ENCODE measurements around the gene GNGT1. TPM values are rescaled to one million over a fixed set of nuclear protein-coding genes. Genes with fewer than 3 reads are reported as not detected.
"Not testable (repeated sequence)": the region's sequence is repeated elsewhere in the genome, so short reads cannot be mapped to it uniquely, and the experiment has no call there.

The GNGT1 gene
- total RNA-seq, 2 donors from 2014 or later, result 0.22 TPM; not detected in 1

- Mint-ChIP-seq H3K9me3 (no peaks in the 10 kb centered on the region), H3K4me3 (no peak overlapping the region), H3K4me1 (no peaks in the 10 kb centered on the region), H3K27ac (no peak overlapping the region), H3K36me3 (ENCODE audit: low read depth) (no peaks in the 10 kb centered on the region), H3K27me3 (ENCODE audit: insufficient read depth) (no peaks in the 10 kb centered on the region)
- no peak for DNase-seq
- no peaks in the 10 kb centered on the region for H3K9me3 ChIP-seq (ENCODE audit: control insufficient read depth, low read length)
- H3K4me3 ChIP-seq (ENCODE audit: low read length), result no peak overlapping the region
- H3K36me3 ChIP-seq (ENCODE audit: control insufficient read depth, insufficient read depth, low read length), result no peaks in the 10 kb centered on the region
- H3K27me3 ChIP-seq (ENCODE audit: control insufficient read depth, insufficient read depth, low read length, poor library complexity, severe bottlenecking), result no peaks in the 10 kb centered on the region
- TF ChIP-seq CTCF (conservative IDR thresholded peaks at IDR 0.05), result no peak
- no peak overlapping the region for H3K27ac ChIP-seq (ENCODE audit: low read depth, low read length)
- H3K9ac ChIP-seq (ENCODE audit: extremely low read depth, low read length, poor library complexity, severe bottlenecking), result no peak overlapping the region
- 94 to 100% methylated on average over 1 to 7 of the region's 7 CpGs for WGBS, 2 experiments (ENCODE audit: insufficient coverage in 1 of 2, insufficient read length in 1 of 2)
- no peaks in the 10 kb centered on the region for H3K4me1 ChIP-seq (ENCODE audit: control insufficient read depth, insufficient read depth, low read length)
Measured at GRCh38 chr7:93914581-93915066, 8.3 kb downstream of the GNGT1 start.

- WGBS, 2 experiments (ENCODE audit: insufficient coverage in 1 of 2, insufficient read length in 1 of 2), result no CpG with 5 or more reads among the region's 3 CpGs
- H3K36me3 Mint-ChIP-seq (ENCODE audit: low read depth); H3K27ac ChIP-seq (ENCODE audit: low read depth, low read length); H3K4me1 ChIP-seq (ENCODE audit: control insufficient read depth, insufficient read depth, low read length); H3K27me3 Mint-ChIP-seq (ENCODE audit: insufficient read depth); DNase-seq; H3K9ac ChIP-seq (ENCODE audit: extremely low read depth, low read length, poor library complexity, severe bottlenecking); H3K4me1 Mint-ChIP-seq; H3K4me3 ChIP-seq (ENCODE audit: low read length); H3K27me3 ChIP-seq (ENCODE audit: control insufficient read depth, insufficient read depth, low read length, poor library complexity, severe bottlenecking); H3K9me3 Mint-ChIP-seq; H3K4me3 Mint-ChIP-seq; H3K27ac Mint-ChIP-seq; H3K9me3 ChIP-seq (ENCODE audit: control insufficient read depth, low read length); H3K36me3 ChIP-seq (ENCODE audit: control insufficient read depth, insufficient read depth, low read length): not testable (repeated sequence)
Measured at GRCh38 chr7:93915206-93915842, 9.0 kb downstream of the GNGT1 start.

GRCh38 chr7:93915888-93916287, 9.5 kb downstream of the GNGT1 start:
- H3K36me3 ChIP-seq (ENCODE audit: control insufficient read depth, insufficient read depth, low read length); H3K4me1 Mint-ChIP-seq; DNase-seq; H3K36me3 Mint-ChIP-seq (ENCODE audit: low read depth); H3K9me3 ChIP-seq (ENCODE audit: control insufficient read depth, low read length); H3K4me3 Mint-ChIP-seq; H3K27ac ChIP-seq (ENCODE audit: low read depth, low read length); H3K4me3 ChIP-seq (ENCODE audit: low read length); H3K9me3 Mint-ChIP-seq; H3K9ac ChIP-seq (ENCODE audit: extremely low read depth, low read length, poor library complexity, severe bottlenecking); H3K4me1 ChIP-seq (ENCODE audit: control insufficient read depth, insufficient read depth, low read length); H3K27me3 ChIP-seq (ENCODE audit: control insufficient read depth, insufficient read depth, low read length, poor library complexity, severe bottlenecking); H3K27me3 Mint-ChIP-seq (ENCODE audit: insufficient read depth); H3K27ac Mint-ChIP-seq: not testable (repeated sequence)

- not testable (repeated sequence) for DNase-seq; H3K27me3 ChIP-seq (ENCODE audit: control insufficient read depth, insufficient read depth, low read length, poor library complexity, severe bottlenecking); H3K36me3 ChIP-seq (ENCODE audit: control insufficient read depth, insufficient read depth, low read length); H3K9me3 ChIP-seq (ENCODE audit: control insufficient read depth, low read length); H3K4me1 ChIP-seq (ENCODE audit: control insufficient read depth, insufficient read depth, low read length); H3K27ac ChIP-seq (ENCODE audit: low read depth, low read length); H3K4me3 Mint-ChIP-seq; H3K27me3 Mint-ChIP-seq (ENCODE audit: insufficient read depth); H3K4me1 Mint-ChIP-seq; H3K4me3 ChIP-seq (ENCODE audit: low read length); H3K9me3 Mint-ChIP-seq; H3K27ac Mint-ChIP-seq; H3K9ac ChIP-seq (ENCODE audit: extremely low read depth, low read length, poor library complexity, severe bottlenecking); H3K36me3 Mint-ChIP-seq (ENCODE audit: low read depth)
- 90% methylated on average over 3 of the region's 4 CpGs; no CpG with 5 or more reads in 1 of the 2 experiments for WGBS, 2 experiments (ENCODE audit: insufficient coverage in 1 of 2, insufficient read length in 1 of 2)
Measured at GRCh38 chr7:93916315-93916714, 9.9 kb downstream of the GNGT1 start.

Data from endodermal cell (in vitro differentiated cells).